Mesendoderm (in vitro differentiated cells): ENCODE data around the gene KCP.

Experiments used
- DNase-seq: peaks from one replicate; pipeline ENCODE4 v3.0.0; 2013
- H2AK5ac ChIP-seq: 2 replicates; pipeline ENCODE4 v1.6.1; 2013; ENCODE audit warnings: low read length, inconsistent platforms
- H2BK120ac ChIP-seq: 2 replicates; pipeline ENCODE4 v1.6.1; 2013; ENCODE audit warnings: low read depth, mild to moderate bottlenecking, low read length, moderate library complexity, mixed read lengths
- H2BK15ac ChIP-seq: replicated peaks from 2 replicates; pipeline ENCODE4 v1.6.1; 2013; ENCODE audit warnings: low read depth, mild to moderate bottlenecking, moderate library complexity
- H2BK5ac ChIP-seq: 2 replicates; pipeline ENCODE4 v1.6.1; 2013; ENCODE audit warnings: low read length, inconsistent platforms
- H3K18ac ChIP-seq: 2 replicates; pipeline ENCODE4 v1.6.1; 2013; ENCODE audit warnings: mild to moderate bottlenecking, low read length, mixed read lengths
- H3K23ac ChIP-seq: one replicate; pipeline ENCODE4 v1.6.1; 2013; ENCODE audit warnings: low read length
- H3K27ac ChIP-seq: 2 replicates; pipeline ENCODE4 v1.5.1; 2013; ENCODE audit warnings: low read depth, mild to moderate bottlenecking, inconsistent platforms, low read length, moderate library complexity
- H3K27me3 ChIP-seq: 2 replicates; pipeline ENCODE4 v1.6.1; 2013; ENCODE audit warnings: low read length, control low read depth, mild to moderate bottlenecking, inconsistent platforms; ENCODE audit not compliant: insufficient read depth, poor library complexity
- H3K36me3 ChIP-seq: 2 replicates; pipeline ENCODE4 v1.6.1; 2013; ENCODE audit warnings: low read length, inconsistent platforms; ENCODE audit not compliant: control insufficient read depth, insufficient read depth
- H3K4ac ChIP-seq: one replicate; pipeline ENCODE4 v1.6.1; 2013; ENCODE audit warnings: low read depth, mild to moderate bottlenecking, low read length, moderate library complexity
- H3K4me1 ChIP-seq: 2 replicates; pipeline ENCODE4 v1.6.1; 2013; ENCODE audit warnings: low read depth, low read length, inconsistent platforms; ENCODE audit not compliant: control insufficient read depth
- H3K4me2 ChIP-seq: 2 replicates; pipeline ENCODE4 v1.6.1; 2013; ENCODE audit warnings: low read length
- H3K4me3 ChIP-seq: 2 replicates; pipeline ENCODE4 v1.5.1; 2013; ENCODE audit warnings: mild to moderate bottlenecking, low read length
- H3K56ac ChIP-seq: one replicate; pipeline ENCODE4 v1.6.1; 2013; ENCODE audit warnings: low read length
- H3K79me1 ChIP-seq: 2 replicates; pipeline ENCODE4 v1.6.1; 2013; ENCODE audit warnings: low read length, inconsistent platforms
- H3K79me2 ChIP-seq: 2 replicates; pipeline ENCODE4 v1.6.1; 2013; ENCODE audit warnings: mild to moderate bottlenecking, low read length; ENCODE audit not compliant: control insufficient read depth, insufficient read depth
- H3K9ac ChIP-seq: 2 replicates; pipeline ENCODE4 v1.6.1; 2013; ENCODE audit warnings: low read length, inconsistent platforms
- H4K5ac ChIP-seq: one replicate; pipeline ENCODE4 v1.6.1; 2013; ENCODE audit warnings: low read length
- H4K8ac ChIP-seq: one replicate; pipeline ENCODE4 v1.6.1; 2013; ENCODE audit warnings: low read depth, mild to moderate bottlenecking, control low read depth, low read length, moderate library complexity
- WGBS: extraction: QIAGEN DNeasy Blood & Tissue Kit; methylation state at CpG from one replicate; pipeline ENCODE4 v1.1.7; 2013; ENCODE audit warnings: low lambda C conversion rate, missing lambda C conversion rate; ENCODE audit not compliant: insufficient coverage; ENCODE audit errors: extremely low coverage; 5-methylcytosine and 5-hydroxymethylcytosine counted together

KCP gene

GRCh38 chr7:128855559-128855958, 55.0 kb downstream of the KCP start:
- H3K79me1 ChIP-seq = no peaks in the 10 kb centered on the region
- H3K18ac ChIP-seq = no peak overlapping the region
- H4K8ac ChIP-seq = no peak overlapping the region
- no peak overlapping the region for H2AK5ac ChIP-seq
- H3K23ac ChIP-seq = no peak overlapping the region
- H3K79me2 ChIP-seq = no peaks in the 10 kb centered on the region
- no peak overlapping the region for H3K56ac ChIP-seq
- H3K27ac ChIP-seq = no peak overlapping the region
- no peak overlapping the region for H3K4me3 ChIP-seq
- no peak for DNase-seq
- H4K5ac ChIP-seq = no peak overlapping the region
- WGBS = no CpG with 5 or more reads among the region's 3 CpGs
- H3K27me3 ChIP-seq = no peaks in the 10 kb centered on the region
- H3K4me2 ChIP-seq = no peak overlapping the region
- H2BK5ac ChIP-seq = no peak overlapping the region
- no peak overlapping the region for H3K4ac ChIP-seq
- no peaks in the 10 kb centered on the region for H3K4me1 ChIP-seq
- no peak overlapping the region for H2BK15ac ChIP-seq
- H2BK120ac ChIP-seq = no peak overlapping the region
- peaks cover 21% of the 10 kb centered on the region for H3K36me3 ChIP-seq
- H3K9ac ChIP-seq = no peak overlapping the region

- Histone ChIP-seq H3K4me1 (no peaks in the 10 kb centered on the region), H3K9ac (no peak overlapping the region), H4K5ac (no peak overlapping the region), H3K79me1 (no peaks in the 10 kb centered on the region), H4K8ac (no peak overlapping the region), H3K79me2 (no peaks in the 10 kb centered on the region), H3K56ac (no peak overlapping the region), H3K18ac (no peak overlapping the region), H2AK5ac (no peak overlapping the region), H3K4ac (no peak overlapping the region), H3K27me3 (no peaks in the 10 kb centered on the region), H2BK15ac (no peak overlapping the region), H2BK5ac (no peak overlapping the region), H3K36me3 (peaks cover 24% of the 10 kb centered on the region), H2BK120ac (no peak overlapping the region), H3K4me2 (no peak overlapping the region), H3K4me3 (no peak overlapping the region), H3K23ac (no peak overlapping the region), H3K27ac (no peak overlapping the region)
- WGBS = no CpG with 5 or more reads among the region's 21 CpGs
- DNase-seq = no peak
Observed at GRCh38 chr7:128854396-128854795, 56.1 kb downstream of the KCP start.

- WGBS = no CpG with 5 or more reads among the region's 23 CpGs
- no peak overlapping the region for H2BK15ac ChIP-seq
Observed at GRCh38 chr7:128853799-128854198, 56.7 kb downstream of the KCP start.

GRCh38 chr7:128852537-128853254, 57.8 kb downstream of the KCP start:
- H3K4me2 ChIP-seq = no peak overlapping the region

More at GRCh38 chr7:128853799-128854198, 56.7 kb downstream of the KCP start:
- no peak overlapping the region for H3K9ac ChIP-seq
- H2AK5ac ChIP-seq = no peak overlapping the region
- H3K4me1 ChIP-seq = no peaks in the 10 kb centered on the region
- no peak overlapping the region for H3K4ac ChIP-seq
- H3K27ac ChIP-seq = no peak overlapping the region
- no peak overlapping the region for H2BK120ac ChIP-seq
- no peak overlapping the region for H4K8ac ChIP-seq
- no peak overlapping the region for H3K18ac ChIP-seq
- H3K56ac ChIP-seq = no peak overlapping the region
- no peak overlapping the region for H4K5ac ChIP-seq
- H3K23ac ChIP-seq = no peak overlapping the region
- no peak overlapping the region for H2BK5ac ChIP-seq
- H3K27me3 ChIP-seq = no peaks in the 10 kb centered on the region
- no peaks in the 10 kb centered on the region for H3K79me1 ChIP-seq
- peaks cover 24% of the 10 kb centered on the region for H3K36me3 ChIP-seq
- no peak overlapping the region for H3K4me3 ChIP-seq
- H3K4me2 ChIP-seq = no peak overlapping the region
- DNase-seq = no peak
- no peaks in the 10 kb centered on the region for H3K79me2 ChIP-seq

GRCh38 chr7:128849804-128850490, 60.6 kb downstream of the KCP start:
- H2AK5ac ChIP-seq = no peak overlapping the region
- H3K79me1 ChIP-seq = no peaks in the 10 kb centered on the region
- H3K36me3 ChIP-seq = peaks cover 21% of the 10 kb centered on the region
- H3K4me3 ChIP-seq = no peak overlapping the region
- no peak overlapping the region for H4K8ac ChIP-seq
- no CpG with 5 or more reads among the region's 18 CpGs for WGBS
- no peak overlapping the region for H3K23ac ChIP-seq
- no peak overlapping the region for H3K4ac ChIP-seq
- H4K5ac ChIP-seq = no peak overlapping the region
- no peak overlapping the region for H2BK5ac ChIP-seq
- no peaks in the 10 kb centered on the region for H3K27me3 ChIP-seq
- no peak for DNase-seq
- no peak overlapping the region for H3K9ac ChIP-seq
- H3K56ac ChIP-seq = no peak overlapping the region
- no peak overlapping the region for H3K27ac ChIP-seq
- H3K4me1 ChIP-seq = no peaks in the 10 kb centered on the region
- no peak overlapping the region for H3K4me2 ChIP-seq
- no peaks in the 10 kb centered on the region for H3K79me2 ChIP-seq
- no peak overlapping the region for H2BK120ac ChIP-seq
- H2BK15ac ChIP-seq = no peak overlapping the region
- H3K18ac ChIP-seq = no peak overlapping the region

More at GRCh38 chr7:128852537-128853254, 57.8 kb downstream of the KCP start:
- no peak overlapping the region for H3K4me3 ChIP-seq
- no CpG with 5 or more reads among the region's 28 CpGs for WGBS
- DNase-seq = no peak
- no peaks in the 10 kb centered on the region for H3K4me1 ChIP-seq
- H3K79me2 ChIP-seq = no peaks in the 10 kb centered on the region
- H3K9ac ChIP-seq = no peak overlapping the region
- no peak overlapping the region for H3K18ac ChIP-seq
- no peak overlapping the region for H3K56ac ChIP-seq
- H2BK120ac ChIP-seq = no peak overlapping the region
- H2BK15ac ChIP-seq = no peak overlapping the region
- H3K27me3 ChIP-seq = no peaks in the 10 kb centered on the region
- H3K4ac ChIP-seq = no peak overlapping the region
- H2BK5ac ChIP-seq = no peak overlapping the region
- no peak overlapping the region for H3K27ac ChIP-seq
- no peaks in the 10 kb centered on the region for H3K79me1 ChIP-seq
- no peak overlapping the region for H4K8ac ChIP-seq
- no peak overlapping the region for H3K23ac ChIP-seq
- H2AK5ac ChIP-seq = no peak overlapping the region
- H3K36me3 ChIP-seq = peaks cover 25% of the 10 kb centered on the region
- no peak overlapping the region for H4K5ac ChIP-seq
